HEK293 (cell line): ENCODE data around the gene STK11.

Experiments
- GFI1B ChIP-seq: fragments of 450-650 bp; formaldehyde crosslinking; IDR thresholded peaks from 2 replicates; pipeline ENCODE4 v1.5.1; 2016; ENCODE audit warnings: missing biosample characterization, missing genetic modification characterization
- KLF16 ChIP-seq: fragments of 450-650 bp; formaldehyde crosslinking; IDR thresholded peaks from 2 replicates; pipeline ENCODE4 v1.5.1; 2017; ENCODE audit warnings: missing biosample characterization, missing genetic modification characterization
- KLF7 ChIP-seq: fragments of 450-650 bp; formaldehyde crosslinking; IDR thresholded peaks from 2 replicates; pipeline ENCODE4 v1.5.1; 2016; ENCODE audit warnings: missing biosample characterization, missing genetic modification characterization, borderline replicate concordance
- SCRT2 ChIP-seq: fragments of 450-650 bp; formaldehyde crosslinking; IDR thresholded peaks from 2 replicates; pipeline ENCODE4 v1.5.1; 2016; ENCODE audit warnings: missing biosample characterization, missing genetic modification characterization
- ZBTB1 ChIP-seq: fragments of 450-650 bp; formaldehyde crosslinking; IDR thresholded peaks from 2 replicates; pipeline ENCODE4 v1.5.1; 2016; ENCODE audit warnings: missing biosample characterization, missing genetic modification characterization
- ZBTB17 ChIP-seq: fragments of 450-650 bp; formaldehyde crosslinking; IDR thresholded peaks from 2 replicates; pipeline ENCODE4 v1.5.1; 2016; ENCODE audit warnings: missing biosample characterization, missing genetic modification characterization
- ZFP3 ChIP-seq: fragments of 450-650 bp; formaldehyde crosslinking; IDR thresholded peaks from 2 replicates; pipeline ENCODE4 v1.5.1; 2016; ENCODE audit warnings: low read depth, missing biosample characterization, missing genetic modification characterization
- ZFP69B ChIP-seq: fragments of 450-650 bp; formaldehyde crosslinking; IDR thresholded peaks from 2 replicates; pipeline ENCODE4 v1.5.1; 2016; ENCODE audit warnings: missing biosample characterization, missing genetic modification characterization
- ZNF121 ChIP-seq: fragments of 450-650 bp; formaldehyde crosslinking; IDR thresholded peaks from 2 replicates; pipeline ENCODE4 v1.5.1; 2016; ENCODE audit warnings: missing biosample characterization, missing genetic modification characterization
- ZNF133 ChIP-seq: fragments of 450-650 bp; formaldehyde crosslinking; IDR thresholded peaks from 2 replicates; pipeline ENCODE4 v1.5.1; 2016; ENCODE audit warnings: missing biosample characterization, missing genetic modification characterization
- ZNF248 ChIP-seq: fragments of 450-650 bp; formaldehyde crosslinking; IDR thresholded peaks from 2 replicates; pipeline ENCODE4 v1.5.1; 2017; ENCODE audit warnings: missing biosample characterization, missing genetic modification characterization
- ZNF266 ChIP-seq: fragments of 450-650 bp; formaldehyde crosslinking; IDR thresholded peaks from 2 replicates; pipeline ENCODE4 v1.5.1; 2016; ENCODE audit warnings: missing biosample characterization, missing genetic modification characterization, low read depth
- ZNF274 ChIP-seq, 2 experiments: fragments of 200-500 bp in 1 of 2; fragments of 450-650 bp in 1 of 2; sonication (Bioruptor generic) in 1 of 2; formaldehyde crosslinking in 1 of 2; IDR thresholded peaks; 2 replicates each; pipeline versions ENCODE4 v1.5.1 to v1.6.1; 2014 to 2016; ENCODE audit warnings: borderline replicate concordance in 1 of 2, inconsistent platforms in 1 of 2, low read length in 1 of 2, missing biosample characterization in 1 of 2, missing genetic modification characterization in 1 of 2
- ZNF354C ChIP-seq: fragments of 450-650 bp; formaldehyde crosslinking; IDR thresholded peaks from 2 replicates; pipeline ENCODE4 v1.5.1; 2016; ENCODE audit warnings: missing biosample characterization, missing genetic modification characterization, low read depth, borderline replicate concordance
- ZNF561 ChIP-seq: fragments of 450-650 bp; IDR thresholded peaks from 2 replicates; pipeline ENCODE4 v1.5.1; 2018; ENCODE audit warnings: missing biosample characterization, missing genetic modification characterization, borderline replicate concordance
- ZNF571 ChIP-seq: fragments of 450-650 bp; formaldehyde crosslinking; IDR thresholded peaks from 2 replicates; pipeline ENCODE4 v1.5.0; 2017; ENCODE audit warnings: missing biosample characterization, missing genetic modification characterization
- ZNF600 ChIP-seq: fragments of 450-650 bp; formaldehyde crosslinking; IDR thresholded peaks from 2 replicates; pipeline ENCODE4 v1.5.1; 2016; ENCODE audit warnings: missing biosample characterization, missing genetic modification characterization
- ZNF629 ChIP-seq: fragments of 450-650 bp; formaldehyde crosslinking; IDR thresholded peaks from 2 replicates; pipeline ENCODE4 v1.5.1; 2017; ENCODE audit warnings: missing biosample characterization, missing genetic modification characterization
- ZNF768 ChIP-seq: fragments of 450-650 bp; formaldehyde crosslinking; IDR thresholded peaks from 2 replicates; pipeline ENCODE4 v1.5.1; 2018; ENCODE audit warnings: missing biosample characterization, mild to moderate bottlenecking, missing genetic modification characterization
- ZNF791 ChIP-seq: fragments of 450-650 bp; formaldehyde crosslinking; IDR thresholded peaks from 2 replicates; pipeline ENCODE4 v1.5.1; 2016; ENCODE audit warnings: missing biosample characterization, missing genetic modification characterization
- ZSCAN16 ChIP-seq: fragments of 450-650 bp; formaldehyde crosslinking; IDR thresholded peaks from 2 replicates; pipeline ENCODE4 v1.5.1; 2016; ENCODE audit warnings: missing biosample characterization, missing genetic modification characterization
- ZSCAN30 ChIP-seq: fragments of 450-650 bp; IDR thresholded peaks from 2 replicates; pipeline ENCODE4 v1.5.1; 2018; ENCODE audit warnings: missing biosample characterization, mild to moderate bottlenecking, missing genetic modification characterization, moderate library complexity
- TF ChIP-seq, protein P1 (sequence below): fragments of 450-650 bp; formaldehyde crosslinking; IDR thresholded peaks from 2 replicates; pipeline ENCODE4 v1.5.1; 2016; ENCODE audit warnings: missing biosample characterization, missing genetic modification characterization, borderline replicate concordance
- TF ChIP-seq, protein P2 (sequence below): fragments of 450-650 bp; formaldehyde crosslinking; conservative IDR thresholded peaks from 2 replicates; pipeline ENCODE4 v1.5.1; 2016; ENCODE audit warnings: low read depth, missing biosample characterization, missing genetic modification characterization
- TF ChIP-seq, protein P3 (sequence below): fragments of 450-650 bp; IDR thresholded peaks from 2 replicates; pipeline ENCODE4 v1.5.1; 2018; ENCODE audit warnings: missing biosample characterization, mild to moderate bottlenecking, missing genetic modification characterization
- TF ChIP-seq, protein P4 (sequence below): fragments of 450-650 bp; formaldehyde crosslinking; IDR thresholded peaks from 2 replicates; pipeline ENCODE4 v1.5.1; 2016; ENCODE audit warnings: missing biosample characterization, missing genetic modification characterization, borderline replicate concordance
- TF ChIP-seq, protein P5 (sequence below): fragments of 450-650 bp; formaldehyde crosslinking; IDR thresholded peaks from 2 replicates; pipeline ENCODE4 v1.5.1; 2016; ENCODE audit warnings: missing biosample characterization, missing genetic modification characterization

The STK11 gene

DNA sequence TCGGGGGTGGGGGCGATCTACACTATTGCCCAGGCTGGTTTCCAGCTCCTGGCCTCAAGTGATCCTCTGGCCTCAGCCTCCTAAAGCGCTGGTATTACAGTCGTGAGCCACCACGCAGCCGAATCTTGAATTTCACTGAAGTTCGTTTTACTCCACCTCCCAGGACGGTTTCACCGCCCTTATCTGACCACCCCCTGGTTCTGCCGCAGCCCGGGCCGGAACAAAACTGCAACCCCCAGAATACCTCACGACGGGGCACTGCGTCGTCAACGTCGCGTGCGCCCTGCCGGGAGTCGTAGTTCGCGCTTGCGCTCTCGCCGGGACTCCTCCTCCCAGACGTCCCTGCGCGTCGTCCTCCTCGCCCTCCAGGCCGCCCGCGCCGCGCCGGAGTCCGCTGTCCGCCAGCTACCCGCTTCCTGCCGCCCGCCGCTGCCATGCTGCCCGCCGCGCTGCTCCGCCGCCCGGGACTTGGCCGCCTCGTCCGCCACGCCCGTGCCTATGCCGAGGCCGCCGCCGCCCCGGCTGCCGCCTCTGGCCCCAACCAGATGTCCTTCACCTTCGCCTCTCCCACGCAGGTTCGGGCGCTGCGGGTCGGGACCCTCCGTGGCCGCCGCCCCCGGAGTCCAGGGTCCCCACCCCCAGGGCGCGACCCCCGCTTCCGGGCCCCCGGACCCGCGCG is 36.0 kb downstream of the STK11 start, which contains the start of gene ATP5F1D (continued):
- TF ChIP-seq ZNF354C (tag by site-specific recombination): no peak
- TF ChIP-seq, protein P1, sequence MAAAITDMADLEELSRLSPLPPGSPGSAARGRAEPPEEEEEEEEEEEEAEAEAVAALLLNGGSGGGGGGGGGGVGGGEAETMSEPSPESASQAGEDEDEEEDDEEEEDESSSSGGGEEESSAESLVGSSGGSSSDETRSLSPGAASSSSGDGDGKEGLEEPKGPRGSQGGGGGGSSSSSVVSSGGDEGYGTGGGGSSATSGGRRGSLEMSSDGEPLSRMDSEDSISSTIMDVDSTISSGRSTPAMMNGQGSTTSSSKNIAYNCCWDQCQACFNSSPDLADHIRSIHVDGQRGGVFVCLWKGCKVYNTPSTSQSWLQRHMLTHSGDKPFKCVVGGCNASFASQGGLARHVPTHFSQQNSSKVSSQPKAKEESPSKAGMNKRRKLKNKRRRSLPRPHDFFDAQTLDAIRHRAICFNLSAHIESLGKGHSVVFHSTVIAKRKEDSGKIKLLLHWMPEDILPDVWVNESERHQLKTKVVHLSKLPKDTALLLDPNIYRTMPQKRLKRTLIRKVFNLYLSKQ (tag by site-specific recombination): no peak
- no peak for TF ChIP-seq ZNF248 (tag by site-specific recombination)
- no peak for TF ChIP-seq ZBTB1 (tag by site-specific recombination)
- TF ChIP-seq ZNF561 (tag by site-specific recombination): no peak
- no peak for TF ChIP-seq ZNF133 (tag by site-specific recombination)
- TF ChIP-seq ZNF266 (tag by site-specific recombination): no peak
- no peak for TF ChIP-seq ZNF768
- TF ChIP-seq ZSCAN16 (tag by site-specific recombination): no peak
- 0 out of 2 replicates have a peak, but pooled peaks have one; percentile 59 for TF ChIP-seq KLF16 (tag by site-specific recombination)
- TF ChIP-seq ZNF571: no peak
- TF ChIP-seq ZNF274 (IDR thresholded peaks at IDR 0.05; ENCODE audit: low read length): no peak
- no peak for TF ChIP-seq ZNF274 (tag by site-specific recombination; IDR thresholded peaks at IDR 0.05; ENCODE audit: borderline replicate concordance)
- no peak for TF ChIP-seq SCRT2 (tag by site-specific recombination)
- no peak for TF ChIP-seq GFI1B
- no peak for TF ChIP-seq ZFP3 (tag by site-specific recombination)
- no peak for TF ChIP-seq KLF7 (tag by site-specific recombination)
- TF ChIP-seq, protein P2, sequence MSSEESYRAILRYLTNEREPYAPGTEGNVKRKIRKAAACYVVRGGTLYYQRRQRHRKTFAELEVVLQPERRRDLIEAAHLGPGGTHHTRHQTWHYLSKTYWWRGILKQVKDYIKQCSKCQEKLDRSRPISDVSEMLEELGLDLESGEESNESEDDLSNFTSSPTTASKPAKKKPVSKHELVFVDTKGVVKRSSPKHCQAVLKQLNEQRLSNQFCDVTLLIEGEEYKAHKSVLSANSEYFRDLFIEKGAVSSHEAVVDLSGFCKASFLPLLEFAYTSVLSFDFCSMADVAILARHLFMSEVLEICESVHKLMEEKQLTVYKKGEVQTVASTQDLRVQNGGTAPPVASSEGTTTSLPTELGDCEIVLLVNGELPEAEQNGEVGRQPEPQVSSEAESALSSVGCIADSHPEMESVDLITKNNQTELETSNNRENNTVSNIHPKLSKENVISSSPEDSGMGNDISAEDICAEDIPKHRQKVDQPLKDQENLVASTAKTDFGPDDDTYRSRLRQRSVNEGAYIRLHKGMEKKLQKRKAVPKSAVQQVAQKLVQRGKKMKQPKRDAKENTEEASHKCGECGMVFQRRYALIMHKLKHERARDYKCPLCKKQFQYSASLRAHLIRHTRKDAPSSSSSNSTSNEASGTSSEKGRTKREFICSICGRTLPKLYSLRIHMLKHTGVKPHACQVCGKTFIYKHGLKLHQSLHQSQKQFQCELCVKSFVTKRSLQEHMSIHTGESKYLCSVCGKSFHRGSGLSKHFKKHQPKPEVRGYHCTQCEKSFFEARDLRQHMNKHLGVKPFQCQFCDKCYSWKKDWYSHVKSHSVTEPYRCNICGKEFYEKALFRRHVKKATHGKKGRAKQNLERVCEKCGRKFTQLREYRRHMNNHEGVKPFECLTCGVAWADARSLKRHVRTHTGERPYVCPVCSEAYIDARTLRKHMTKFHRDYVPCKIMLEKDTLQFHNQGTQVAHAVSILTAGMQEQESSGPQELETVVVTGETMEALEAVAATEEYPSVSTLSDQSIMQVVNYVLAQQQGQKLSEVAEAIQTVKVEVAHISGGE (tag by site-specific recombination): no peak; the same call in none of the 2 replicates
- TF ChIP-seq ZNF629 (tag by site-specific recombination): peak; percentile 66; the same call in 1 of the 2 replicates
- TF ChIP-seq ZFP69B (tag by site-specific recombination): no peak
- TF ChIP-seq, protein P3, sequence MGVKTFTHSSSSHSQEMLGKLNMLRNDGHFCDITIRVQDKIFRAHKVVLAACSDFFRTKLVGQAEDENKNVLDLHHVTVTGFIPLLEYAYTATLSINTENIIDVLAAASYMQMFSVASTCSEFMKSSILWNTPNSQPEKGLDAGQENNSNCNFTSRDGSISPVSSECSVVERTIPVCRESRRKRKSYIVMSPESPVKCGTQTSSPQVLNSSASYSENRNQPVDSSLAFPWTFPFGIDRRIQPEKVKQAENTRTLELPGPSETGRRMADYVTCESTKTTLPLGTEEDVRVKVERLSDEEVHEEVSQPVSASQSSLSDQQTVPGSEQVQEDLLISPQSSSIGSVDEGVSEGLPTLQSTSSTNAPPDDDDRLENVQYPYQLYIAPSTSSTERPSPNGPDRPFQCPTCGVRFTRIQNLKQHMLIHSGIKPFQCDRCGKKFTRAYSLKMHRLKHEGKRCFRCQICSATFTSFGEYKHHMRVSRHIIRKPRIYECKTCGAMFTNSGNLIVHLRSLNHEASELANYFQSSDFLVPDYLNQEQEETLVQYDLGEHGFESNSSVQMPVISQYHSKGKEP (tag by site-specific recombination): no peak
- TF ChIP-seq ZNF121 (tag by site-specific recombination): no peak
- no peak for TF ChIP-seq ZNF791 (tag by site-specific recombination)
- TF ChIP-seq ZNF600 (tag by site-specific recombination): peak; percentile 80; the same call in 1 of the 2 replicates
- TF ChIP-seq ZBTB17 (tag by site-specific recombination): no peak
- TF ChIP-seq, protein P4, sequence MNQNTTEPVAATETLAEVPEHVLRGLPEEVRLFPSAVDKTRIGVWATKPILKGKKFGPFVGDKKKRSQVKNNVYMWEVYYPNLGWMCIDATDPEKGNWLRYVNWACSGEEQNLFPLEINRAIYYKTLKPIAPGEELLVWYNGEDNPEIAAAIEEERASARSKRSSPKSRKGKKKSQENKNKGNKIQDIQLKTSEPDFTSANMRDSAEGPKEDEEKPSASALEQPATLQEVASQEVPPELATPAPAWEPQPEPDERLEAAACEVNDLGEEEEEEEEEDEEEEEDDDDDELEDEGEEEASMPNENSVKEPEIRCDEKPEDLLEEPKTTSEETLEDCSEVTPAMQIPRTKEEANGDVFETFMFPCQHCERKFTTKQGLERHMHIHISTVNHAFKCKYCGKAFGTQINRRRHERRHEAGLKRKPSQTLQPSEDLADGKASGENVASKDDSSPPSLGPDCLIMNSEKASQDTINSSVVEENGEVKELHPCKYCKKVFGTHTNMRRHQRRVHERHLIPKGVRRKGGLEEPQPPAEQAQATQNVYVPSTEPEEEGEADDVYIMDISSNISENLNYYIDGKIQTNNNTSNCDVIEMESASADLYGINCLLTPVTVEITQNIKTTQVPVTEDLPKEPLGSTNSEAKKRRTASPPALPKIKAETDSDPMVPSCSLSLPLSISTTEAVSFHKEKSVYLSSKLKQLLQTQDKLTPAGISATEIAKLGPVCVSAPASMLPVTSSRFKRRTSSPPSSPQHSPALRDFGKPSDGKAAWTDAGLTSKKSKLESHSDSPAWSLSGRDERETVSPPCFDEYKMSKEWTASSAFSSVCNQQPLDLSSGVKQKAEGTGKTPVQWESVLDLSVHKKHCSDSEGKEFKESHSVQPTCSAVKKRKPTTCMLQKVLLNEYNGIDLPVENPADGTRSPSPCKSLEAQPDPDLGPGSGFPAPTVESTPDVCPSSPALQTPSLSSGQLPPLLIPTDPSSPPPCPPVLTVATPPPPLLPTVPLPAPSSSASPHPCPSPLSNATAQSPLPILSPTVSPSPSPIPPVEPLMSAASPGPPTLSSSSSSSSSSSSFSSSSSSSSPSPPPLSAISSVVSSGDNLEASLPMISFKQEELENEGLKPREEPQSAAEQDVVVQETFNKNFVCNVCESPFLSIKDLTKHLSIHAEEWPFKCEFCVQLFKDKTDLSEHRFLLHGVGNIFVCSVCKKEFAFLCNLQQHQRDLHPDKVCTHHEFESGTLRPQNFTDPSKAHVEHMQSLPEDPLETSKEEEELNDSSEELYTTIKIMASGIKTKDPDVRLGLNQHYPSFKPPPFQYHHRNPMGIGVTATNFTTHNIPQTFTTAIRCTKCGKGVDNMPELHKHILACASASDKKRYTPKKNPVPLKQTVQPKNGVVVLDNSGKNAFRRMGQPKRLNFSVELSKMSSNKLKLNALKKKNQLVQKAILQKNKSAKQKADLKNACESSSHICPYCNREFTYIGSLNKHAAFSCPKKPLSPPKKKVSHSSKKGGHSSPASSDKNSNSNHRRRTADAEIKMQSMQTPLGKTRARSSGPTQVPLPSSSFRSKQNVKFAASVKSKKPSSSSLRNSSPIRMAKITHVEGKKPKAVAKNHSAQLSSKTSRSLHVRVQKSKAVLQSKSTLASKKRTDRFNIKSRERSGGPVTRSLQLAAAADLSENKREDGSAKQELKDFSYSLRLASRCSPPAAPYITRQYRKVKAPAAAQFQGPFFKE (tag by site-specific recombination): no peak
- TF ChIP-seq, protein P5, sequence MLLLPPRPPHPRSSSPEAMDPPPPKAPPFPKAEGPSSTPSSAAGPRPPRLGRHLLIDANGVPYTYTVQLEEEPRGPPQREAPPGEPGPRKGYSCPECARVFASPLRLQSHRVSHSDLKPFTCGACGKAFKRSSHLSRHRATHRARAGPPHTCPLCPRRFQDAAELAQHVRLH (tag by site-specific recombination): no peak
- TF ChIP-seq ZSCAN30 (tag by site-specific recombination): no peak
